ENCODE results near the gene CAPG.

DNA sequence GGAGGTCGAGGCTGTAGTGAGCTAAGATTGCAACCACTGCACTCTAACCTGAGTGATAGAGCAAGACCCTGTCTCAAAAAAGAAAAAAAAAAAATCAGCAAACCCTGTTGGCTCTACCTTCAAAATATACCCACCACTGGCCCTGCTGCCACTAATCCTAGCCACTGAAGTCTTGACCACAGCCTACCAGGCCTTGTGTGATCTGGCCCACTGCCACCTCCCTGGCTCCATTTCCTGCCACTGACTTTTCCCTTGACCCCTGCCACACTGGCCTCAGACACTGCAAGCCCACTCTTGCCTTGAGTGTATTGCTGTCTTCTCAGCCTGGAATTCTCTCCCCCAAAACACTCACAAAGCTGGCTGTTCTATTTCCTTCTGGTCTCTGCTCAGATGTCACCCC, 42.1 kb upstream of the CAPG start:
- TF ChIP-seq, protein P1, sequence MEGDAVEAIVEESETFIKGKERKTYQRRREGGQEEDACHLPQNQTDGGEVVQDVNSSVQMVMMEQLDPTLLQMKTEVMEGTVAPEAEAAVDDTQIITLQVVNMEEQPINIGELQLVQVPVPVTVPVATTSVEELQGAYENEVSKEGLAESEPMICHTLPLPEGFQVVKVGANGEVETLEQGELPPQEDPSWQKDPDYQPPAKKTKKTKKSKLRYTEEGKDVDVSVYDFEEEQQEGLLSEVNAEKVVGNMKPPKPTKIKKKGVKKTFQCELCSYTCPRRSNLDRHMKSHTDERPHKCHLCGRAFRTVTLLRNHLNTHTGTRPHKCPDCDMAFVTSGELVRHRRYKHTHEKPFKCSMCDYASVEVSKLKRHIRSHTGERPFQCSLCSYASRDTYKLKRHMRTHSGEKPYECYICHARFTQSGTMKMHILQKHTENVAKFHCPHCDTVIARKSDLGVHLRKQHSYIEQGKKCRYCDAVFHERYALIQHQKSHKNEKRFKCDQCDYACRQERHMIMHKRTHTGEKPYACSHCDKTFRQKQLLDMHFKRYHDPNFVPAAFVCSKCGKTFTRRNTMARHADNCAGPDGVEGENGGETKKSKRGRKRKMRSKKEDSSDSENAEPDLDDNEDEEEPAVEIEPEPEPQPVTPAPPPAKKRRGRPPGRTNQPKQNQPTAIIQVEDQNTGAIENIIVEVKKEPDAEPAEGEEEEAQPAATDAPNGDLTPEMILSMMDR (IDR thresholded peaks at IDR 0.05) = no peak
- TF ChIP-seq POLR2A (IDR thresholded peaks at IDR 0.05) = no peak

All from right lobe of liver (tissue), 4 donors.